Measurements from ENCODE around the gene FCHSD2. TPM values are rescaled to one million over a fixed set of nuclear protein-coding genes. Genes with fewer than 3 reads are reported as not detected.
"Not testable (repeated sequence)": the region's sequence is repeated elsewhere in the genome, so short reads cannot be mapped to it uniquely, and the experiment has no call there.

Gene FCHSD2
- total RNA-seq, 1 experiment from 2014 or later, result 4.1 TPM

- DNase-seq (ENCODE audit: extremely low read depth, low read depth), result no peak
Measured at GRCh38 chr11:73129198-73129597, 12.9 kb downstream of the FCHSD2 start.

DNA sequence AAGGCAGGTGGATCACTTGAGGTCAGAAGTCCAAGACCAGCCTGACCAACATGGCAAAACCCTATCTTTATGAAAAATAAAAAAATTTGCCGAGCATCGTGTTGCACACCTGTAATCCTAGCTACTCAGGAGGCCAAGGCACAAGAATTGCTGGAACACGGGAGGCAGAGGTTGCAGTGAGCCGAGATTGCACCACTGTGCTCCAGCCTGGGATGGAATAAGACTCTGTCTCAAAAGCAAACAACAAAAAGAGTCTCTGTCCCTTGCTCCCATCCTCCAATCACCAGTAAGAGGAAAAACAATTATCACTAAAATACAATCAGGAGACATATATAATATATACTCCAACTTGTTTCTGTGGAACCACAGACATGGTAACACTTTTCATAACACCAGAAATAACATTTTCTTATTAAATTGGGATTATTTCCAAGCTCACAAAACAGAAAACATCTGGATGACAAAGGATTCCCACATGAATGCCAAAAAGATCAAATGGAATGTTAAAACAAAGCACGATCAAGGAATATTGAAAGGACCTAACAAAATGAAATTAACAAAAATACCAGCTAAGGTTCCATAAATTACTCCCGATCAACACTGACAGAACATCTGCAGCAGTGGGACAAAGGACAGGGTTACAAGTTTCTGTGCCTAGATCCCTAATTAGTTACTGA, 15.2 kb downstream of the FCHSD2 start:
- DNase-seq (ENCODE audit: extremely low read depth, low read depth), result no peak

DNA sequence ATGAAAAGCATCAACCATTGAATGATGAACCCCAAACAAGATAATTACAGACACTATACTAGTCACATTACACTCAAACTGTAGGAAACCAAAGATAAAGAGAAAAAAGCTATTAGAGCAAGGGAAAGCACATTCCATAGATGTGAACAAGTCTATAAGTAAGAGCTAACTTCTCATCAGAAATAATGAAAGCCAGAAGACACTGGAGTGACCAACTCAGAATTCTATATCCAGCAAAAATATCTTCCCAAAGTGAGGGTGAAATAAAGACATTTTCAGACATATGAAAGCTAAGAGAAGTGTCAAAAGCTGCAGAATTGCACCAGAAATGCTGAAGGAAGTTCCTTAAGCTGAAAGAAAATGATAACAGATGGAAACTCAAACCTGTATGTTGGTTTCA, 17.3 kb downstream of the FCHSD2 start:
- DNase-seq (ENCODE audit: extremely low read depth, low read depth), result no peak

DNA sequence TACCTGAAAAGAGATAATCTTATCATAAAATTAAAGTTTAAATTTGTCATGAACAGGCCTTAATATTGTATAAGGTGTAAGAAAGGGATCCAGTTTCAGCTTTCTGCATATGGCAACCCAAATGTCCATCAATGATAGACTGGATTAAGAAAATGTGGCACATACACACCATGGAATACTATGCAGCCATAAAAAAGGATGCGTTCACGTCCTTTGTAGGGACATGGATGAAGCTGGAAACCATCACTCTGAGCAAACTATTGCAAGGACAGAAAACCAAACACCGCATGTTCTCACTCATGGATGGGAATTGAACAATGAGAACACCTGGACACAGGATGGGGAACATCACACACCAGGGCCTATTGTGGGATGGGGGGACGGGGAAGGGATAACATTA, 18.2 kb downstream of the FCHSD2 start:
- not testable (repeated sequence) for DNase-seq (ENCODE audit: extremely low read depth, low read depth)

GRCh38 chr11:73121692-73122091, 20.4 kb downstream of the FCHSD2 start:
- DNase-seq (ENCODE audit: extremely low read depth, low read depth), result no peak

DNA sequence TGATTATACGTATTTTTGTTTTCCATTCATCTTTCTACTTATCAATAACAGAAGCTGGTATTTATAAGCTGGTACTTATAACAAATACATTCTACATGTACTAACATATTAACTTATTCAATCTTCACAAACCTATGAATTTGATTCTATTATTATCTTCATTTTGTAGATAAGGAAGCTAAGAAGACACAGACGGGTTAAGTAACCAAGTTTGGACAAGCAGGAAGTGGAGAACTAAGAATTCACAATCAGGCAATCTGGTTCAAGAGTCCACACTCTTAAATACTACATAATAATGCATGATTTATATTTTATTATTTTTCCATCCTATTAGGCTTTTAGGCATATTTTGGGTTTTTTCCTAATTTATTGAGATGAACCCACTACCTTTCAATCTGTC, 25.0 kb downstream of the FCHSD2 start:
- no peak for DNase-seq (ENCODE audit: extremely low read depth, low read depth)

DNA sequence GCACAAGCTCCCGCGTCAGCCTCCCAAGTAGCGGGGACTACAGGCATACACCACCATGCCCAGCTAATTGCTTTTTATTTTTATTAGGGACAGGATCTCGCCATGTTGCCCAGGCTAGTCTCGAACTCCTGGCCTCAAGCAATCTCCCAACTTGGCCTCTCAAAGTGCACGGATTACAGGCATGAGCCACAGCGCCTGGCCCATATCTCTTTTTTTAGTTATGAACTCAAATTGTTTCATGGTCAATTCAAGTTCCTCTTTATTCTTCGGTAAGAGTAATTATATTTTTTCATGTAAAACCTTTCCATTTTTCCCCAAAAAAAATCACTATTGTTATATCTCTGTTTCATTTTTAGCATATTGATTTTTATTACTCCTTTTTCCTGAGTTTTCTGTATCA, 25.5 kb downstream of the FCHSD2 start:
- DNase-seq (ENCODE audit: extremely low read depth, low read depth), result no peak

DNA sequence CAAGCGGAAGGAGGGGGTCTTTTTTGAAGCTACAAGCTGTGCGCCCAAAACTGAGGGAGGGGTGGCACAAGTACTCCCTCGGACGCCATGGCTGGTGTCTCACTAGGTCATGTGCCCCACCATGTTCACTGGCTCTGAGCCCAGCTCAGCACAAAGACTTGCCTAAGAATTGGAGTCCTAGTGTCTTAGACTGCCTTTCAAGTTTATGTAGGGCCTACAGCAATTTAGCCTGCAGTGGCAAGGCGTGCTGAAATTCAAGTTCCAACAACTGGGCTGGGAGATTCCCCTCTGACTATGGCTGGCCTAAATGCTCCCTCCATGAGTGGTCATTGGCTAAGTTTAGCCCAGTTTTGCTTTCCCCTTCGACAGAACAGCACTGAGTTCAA, 27.3 kb downstream of the FCHSD2 start:
- DNase-seq (ENCODE audit: extremely low read depth, low read depth), result no peak

DNA sequence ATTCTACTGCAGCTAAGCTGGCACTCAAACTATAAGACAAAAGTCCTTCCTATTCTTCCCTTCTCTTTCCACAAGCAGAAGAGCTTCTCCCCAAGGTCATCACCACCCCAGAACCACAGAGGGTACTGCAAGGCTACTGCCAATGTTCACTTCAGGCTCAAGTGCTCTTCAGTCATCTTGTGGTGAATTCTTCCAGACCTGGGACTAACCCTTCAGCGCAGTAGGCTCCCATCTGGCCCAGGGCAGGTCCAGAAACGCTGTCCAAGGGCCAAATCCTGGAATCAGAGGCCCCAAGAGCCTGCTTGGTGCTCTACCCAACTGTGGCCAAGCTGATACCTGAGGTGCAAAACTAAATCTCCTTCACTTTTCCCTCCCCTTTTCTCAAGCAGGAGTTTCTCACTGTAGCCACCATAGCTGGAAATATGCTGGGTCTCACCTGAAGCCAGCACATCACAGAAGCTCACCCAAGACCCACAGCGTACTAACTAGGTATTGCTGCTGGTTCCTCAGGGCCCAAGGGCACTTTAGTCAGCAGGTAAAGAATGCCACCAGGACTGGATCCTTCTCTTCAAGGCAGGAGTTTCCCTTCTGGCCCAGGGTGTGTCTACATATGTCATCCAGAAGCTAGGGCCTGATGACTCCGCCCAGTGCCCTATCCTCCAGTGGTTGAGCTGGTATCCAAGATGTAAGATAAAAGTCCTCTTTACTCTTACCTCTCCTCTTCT, 27.8 kb downstream of the FCHSD2 start:
- DNase-seq (ENCODE audit: extremely low read depth, low read depth), result no peak

GRCh38 chr11:73113426-73113825, 28.7 kb downstream of the FCHSD2 start:
- no peak for DNase-seq (ENCODE audit: extremely low read depth, low read depth)

DNA sequence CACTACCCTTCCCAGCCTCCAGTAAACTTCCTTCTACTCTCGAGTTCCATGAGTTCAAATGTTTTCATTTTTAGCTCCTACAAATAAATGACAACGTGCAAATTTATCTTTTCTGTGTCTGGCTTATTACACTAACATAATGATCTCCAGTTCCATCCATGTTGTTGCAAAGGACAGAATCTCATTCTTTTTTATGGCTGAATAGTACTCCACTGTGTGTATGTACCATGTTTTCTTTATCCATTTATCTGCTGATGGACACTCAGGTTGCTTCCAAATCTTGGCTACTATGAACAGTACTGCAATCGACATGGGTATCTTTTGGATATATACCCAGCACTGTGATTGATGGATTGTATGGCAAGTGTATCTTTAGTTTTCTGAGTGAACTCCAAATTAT, 34.5 kb downstream of the FCHSD2 start:
- no peak for DNase-seq (ENCODE audit: extremely low read depth, low read depth)

- no peak for DNase-seq (ENCODE audit: extremely low read depth, low read depth)
Measured at GRCh38 chr11:73106347-73106746, 35.8 kb downstream of the FCHSD2 start.

GRCh38 chr11:73100578-73100977, 41.5 kb downstream of the FCHSD2 start:
- DNase-seq (ENCODE audit: extremely low read depth, low read depth), result no peak

DNA sequence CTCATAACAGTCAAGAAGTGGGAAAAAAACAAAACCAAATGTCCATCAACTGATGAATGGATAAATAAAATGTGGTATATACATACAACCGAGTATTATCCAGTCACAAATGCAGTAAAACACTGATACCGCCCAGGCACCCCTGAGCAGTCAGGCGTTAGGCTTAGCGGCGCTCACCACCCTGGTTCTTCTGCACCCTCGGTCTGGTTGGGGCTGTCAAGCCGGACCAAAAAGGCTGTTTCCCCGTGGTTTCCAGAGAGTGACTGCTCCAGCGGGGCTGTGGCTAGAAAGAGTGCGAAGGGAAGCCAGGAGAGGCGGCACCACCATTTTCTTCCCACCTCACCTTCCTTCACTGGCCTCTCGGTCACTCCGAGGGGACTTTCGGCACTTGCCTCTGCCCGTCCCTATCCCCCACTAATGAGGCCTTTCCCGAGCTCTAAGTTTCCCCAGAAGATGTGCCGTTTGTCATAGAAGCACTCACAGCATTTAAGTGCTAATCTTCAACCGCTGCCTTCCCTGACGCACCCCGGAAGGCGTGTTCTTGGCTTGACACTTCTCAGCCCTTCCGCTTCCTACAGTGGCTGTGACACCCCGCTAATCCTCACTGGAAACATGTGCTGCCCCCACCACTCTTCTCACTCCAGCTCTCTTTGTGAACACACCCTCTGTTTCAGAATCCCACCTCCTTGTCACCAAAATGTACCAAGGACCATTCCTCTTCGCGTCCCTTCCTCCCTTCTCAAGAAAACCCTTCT, 42.4 kb downstream of the FCHSD2 start:
- no peak for DNase-seq (ENCODE audit: extremely low read depth, low read depth)

- no peak for DNase-seq (ENCODE audit: extremely low read depth, low read depth)
Measured at GRCh38 chr11:73095613-73096012, 46.5 kb downstream of the FCHSD2 start.

GRCh38 chr11:73091521-73092305, 50.4 kb downstream of the FCHSD2 start:
- DNase-seq (ENCODE audit: extremely low read depth, low read depth), result no peak

GRCh38 chr11:73087730-73088129, 54.4 kb downstream of the FCHSD2 start:
- DNase-seq (ENCODE audit: extremely low read depth, low read depth), result no peak

DNA sequence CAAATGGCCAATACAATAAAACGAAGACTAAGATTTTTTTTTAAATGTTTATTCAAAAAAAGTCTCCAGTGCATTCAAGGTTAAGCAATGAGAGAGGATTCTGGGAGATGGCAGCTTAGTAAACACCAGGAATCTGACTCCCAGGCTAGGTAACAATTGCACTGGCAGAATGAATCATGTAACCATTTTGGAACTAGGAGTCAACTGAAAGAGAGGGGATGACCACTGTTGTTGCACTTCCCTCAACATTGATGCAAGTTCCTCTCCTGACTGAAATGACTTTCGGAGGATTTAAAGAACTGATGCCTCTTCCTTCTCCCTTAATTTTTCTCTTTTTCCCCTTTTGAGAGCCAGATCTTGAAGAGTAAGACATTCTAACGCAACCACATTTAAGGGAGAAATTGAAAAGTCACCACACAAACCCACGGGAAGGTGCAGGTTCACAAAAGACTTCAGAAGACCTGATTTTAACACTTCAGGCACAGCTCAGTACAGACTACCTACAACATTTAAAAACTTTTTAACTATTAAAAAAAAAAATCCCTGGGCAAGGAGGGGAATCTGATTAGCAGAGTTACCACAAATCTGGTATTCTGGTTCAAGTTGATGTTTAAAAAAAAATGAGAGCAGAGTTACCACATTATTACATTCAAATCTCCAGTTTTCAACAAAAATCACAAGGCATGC, 56.8 kb downstream of the FCHSD2 start:
- no peak for DNase-seq (ENCODE audit: extremely low read depth, low read depth)

DNA sequence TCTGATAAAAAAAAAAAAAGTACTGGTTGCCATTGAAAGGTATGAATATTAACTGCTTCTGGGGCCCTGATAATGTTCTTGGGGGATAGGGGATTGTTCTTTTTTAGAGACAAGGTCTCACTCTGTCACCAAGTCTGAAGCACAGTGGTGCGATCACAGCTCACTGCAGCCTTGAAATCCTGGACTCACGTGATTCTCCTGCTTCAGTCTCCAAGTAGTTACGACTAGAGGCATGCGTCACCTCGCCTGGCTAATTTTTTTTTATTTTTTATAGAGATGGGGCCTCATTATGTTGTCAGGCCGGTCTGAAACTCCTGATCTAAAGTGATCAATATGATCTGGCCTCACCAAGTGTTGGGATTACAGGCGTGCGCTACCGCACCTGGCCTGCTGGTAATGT, 63.5 kb downstream of the FCHSD2 start:
- no peak for DNase-seq (ENCODE audit: extremely low read depth, low read depth)

GRCh38 chr11:73077454-73077853, 64.7 kb downstream of the FCHSD2 start:
- DNase-seq (ENCODE audit: extremely low read depth, low read depth), result no peak
